BE2C (cell line): ENCODE data around the gene TPD52L1.

Experiments used
- DNase-seq: peaks from one replicate; pipeline ENCODE4 v3.0.0-alpha.2; 2020
- H3K27me3 ChIP-seq: fragments of 250-450 bp; sonication (Bioruptor Pico); 2 replicates; pipeline ENCODE4 v1.5.1; 2020; ENCODE audit warnings: mild to moderate bottlenecking
- H3K36me3 ChIP-seq: fragments of 250-450 bp; sonication (Bioruptor Pico); 2 replicates; pipeline ENCODE4 v1.5.1; 2020; ENCODE audit warnings: mild to moderate bottlenecking
- H3K4me1 ChIP-seq: fragments of 250-450 bp; sonication (Bioruptor Pico); 2 replicates; pipeline ENCODE4 v1.5.1; 2020
- H3K4me3 ChIP-seq: 2 replicates; pipeline ENCODE4 v1.5.1; 2011; ENCODE audit warnings: low read depth, low read length
- H3K9me3 ChIP-seq: fragments of 250-450 bp; sonication (Bioruptor Pico); 2 replicates; pipeline ENCODE4 v1.5.1; 2020
- TF ChIP-seq, protein P1 (sequence below): IDR thresholded peaks from 2 replicates; pipeline ENCODE4 v1.5.1; 2012; ENCODE audit warnings: mild to moderate bottlenecking, low read depth, low read length

TPD52L1 gene

DNA sequence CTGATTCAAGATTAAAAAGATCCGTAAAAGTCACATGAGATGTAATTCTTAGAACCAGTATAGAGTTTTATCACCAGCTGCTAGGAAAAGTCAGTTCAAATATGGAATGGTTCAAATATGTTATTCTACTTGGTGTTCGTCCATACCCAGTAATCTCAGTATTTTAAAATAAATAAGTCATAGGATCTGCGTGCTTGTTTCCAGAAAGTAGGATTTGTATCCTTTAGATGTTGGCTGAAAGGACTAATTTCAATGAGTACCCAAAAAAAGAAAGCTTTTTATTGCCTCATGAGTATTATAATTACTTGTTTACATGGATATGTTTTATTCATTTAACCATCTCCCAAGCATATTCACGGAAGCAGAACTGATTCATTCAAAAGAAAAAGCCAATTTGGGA lies 12.2 kb downstream of the TPD52L1 start:
- no peak overlapping the region for H3K4me3 ChIP-seq
- no peaks in the 10 kb centered on the region for H3K4me1 ChIP-seq
- H3K27me3 ChIP-seq = peaks cover 17% of the 10 kb centered on the region
- DNase-seq = no peak
- TF ChIP-seq, protein P1, sequence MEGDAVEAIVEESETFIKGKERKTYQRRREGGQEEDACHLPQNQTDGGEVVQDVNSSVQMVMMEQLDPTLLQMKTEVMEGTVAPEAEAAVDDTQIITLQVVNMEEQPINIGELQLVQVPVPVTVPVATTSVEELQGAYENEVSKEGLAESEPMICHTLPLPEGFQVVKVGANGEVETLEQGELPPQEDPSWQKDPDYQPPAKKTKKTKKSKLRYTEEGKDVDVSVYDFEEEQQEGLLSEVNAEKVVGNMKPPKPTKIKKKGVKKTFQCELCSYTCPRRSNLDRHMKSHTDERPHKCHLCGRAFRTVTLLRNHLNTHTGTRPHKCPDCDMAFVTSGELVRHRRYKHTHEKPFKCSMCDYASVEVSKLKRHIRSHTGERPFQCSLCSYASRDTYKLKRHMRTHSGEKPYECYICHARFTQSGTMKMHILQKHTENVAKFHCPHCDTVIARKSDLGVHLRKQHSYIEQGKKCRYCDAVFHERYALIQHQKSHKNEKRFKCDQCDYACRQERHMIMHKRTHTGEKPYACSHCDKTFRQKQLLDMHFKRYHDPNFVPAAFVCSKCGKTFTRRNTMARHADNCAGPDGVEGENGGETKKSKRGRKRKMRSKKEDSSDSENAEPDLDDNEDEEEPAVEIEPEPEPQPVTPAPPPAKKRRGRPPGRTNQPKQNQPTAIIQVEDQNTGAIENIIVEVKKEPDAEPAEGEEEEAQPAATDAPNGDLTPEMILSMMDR = no peak
- H3K36me3 ChIP-seq = no peaks in the 10 kb centered on the region
- H3K9me3 ChIP-seq = no peaks in the 10 kb centered on the region

DNA sequence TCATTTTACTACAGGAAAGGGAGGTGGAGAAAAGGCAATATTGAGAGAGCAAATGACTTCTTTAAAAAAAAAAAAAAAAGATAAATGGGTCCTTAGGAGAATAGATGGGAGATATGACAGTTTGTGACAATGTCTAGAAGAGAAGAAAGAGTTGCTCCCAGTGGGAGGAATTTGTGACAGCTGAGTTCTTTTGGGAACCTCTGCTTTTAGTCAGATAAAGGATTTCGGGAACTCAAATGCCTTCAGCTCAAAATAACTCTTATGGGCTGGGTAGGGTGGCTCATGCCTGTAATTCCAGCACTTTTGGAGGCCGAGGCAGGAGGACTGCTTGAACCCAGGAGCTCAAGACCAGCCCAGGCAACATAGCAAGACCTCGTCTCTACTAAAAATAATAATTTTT lies 13.1 kb downstream of the TPD52L1 start:
- peaks cover 17% of the 10 kb centered on the region for H3K27me3 ChIP-seq
- H3K4me3 ChIP-seq = no peak overlapping the region
- no peaks in the 10 kb centered on the region for H3K9me3 ChIP-seq
- H3K4me1 ChIP-seq = no peaks in the 10 kb centered on the region
- no peak for DNase-seq
- TF ChIP-seq, protein P1 = no peak
- H3K36me3 ChIP-seq = no peaks in the 10 kb centered on the region

DNA sequence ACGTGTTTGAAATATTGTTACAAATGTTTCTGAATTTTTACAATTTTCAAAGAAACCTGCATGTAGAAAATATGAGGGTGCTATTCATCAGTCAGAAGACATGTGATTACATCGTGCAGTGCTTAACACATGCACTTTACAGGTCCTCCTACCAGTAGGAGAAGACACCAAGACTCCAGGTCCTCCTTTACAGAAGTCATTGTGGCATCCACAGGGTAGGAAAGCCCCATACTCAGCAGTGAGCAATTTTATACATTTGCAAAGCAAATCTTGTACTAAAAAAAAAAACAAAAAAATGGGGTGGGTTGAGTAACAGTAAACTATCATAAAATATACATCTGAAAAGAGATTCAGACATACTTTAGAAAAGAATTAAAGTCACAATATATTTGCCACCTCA lies 14.0 kb downstream of the TPD52L1 start:
- no peaks in the 10 kb centered on the region for H3K4me1 ChIP-seq
- H3K4me3 ChIP-seq = no peak overlapping the region
- DNase-seq = no peak
- no peaks in the 10 kb centered on the region for H3K36me3 ChIP-seq
- H3K27me3 ChIP-seq = peaks cover 17% of the 10 kb centered on the region
- H3K9me3 ChIP-seq = no peaks in the 10 kb centered on the region
- TF ChIP-seq, protein P1 = no peak

DNA sequence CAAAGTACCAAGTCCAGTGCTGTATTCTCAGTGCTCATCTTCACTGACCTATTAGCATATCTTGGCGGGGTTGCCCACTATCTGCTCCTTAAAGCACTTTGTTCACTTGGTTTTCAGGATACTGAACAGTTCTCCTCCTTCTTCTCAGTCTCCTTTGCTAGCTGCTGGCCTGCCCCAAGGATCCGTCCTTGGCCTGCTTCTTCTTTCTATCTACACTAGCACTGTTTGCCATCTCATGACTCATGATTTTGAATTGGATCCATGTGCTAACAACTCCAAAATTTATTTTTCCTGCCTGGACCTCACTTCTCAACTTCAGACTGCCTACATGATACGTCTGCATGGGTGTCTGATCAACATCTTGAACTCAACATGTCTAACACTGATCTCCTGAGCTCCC lies 15.5 kb downstream of the TPD52L1 start:
- H3K4me3 ChIP-seq = no peak overlapping the region
- H3K9me3 ChIP-seq = no peaks in the 10 kb centered on the region
- TF ChIP-seq, protein P1 = no peak
- H3K4me1 ChIP-seq = no peaks in the 10 kb centered on the region
- H3K27me3 ChIP-seq = peaks cover 17% of the 10 kb centered on the region
- H3K36me3 ChIP-seq = no peaks in the 10 kb centered on the region
- DNase-seq = no peak

DNA sequence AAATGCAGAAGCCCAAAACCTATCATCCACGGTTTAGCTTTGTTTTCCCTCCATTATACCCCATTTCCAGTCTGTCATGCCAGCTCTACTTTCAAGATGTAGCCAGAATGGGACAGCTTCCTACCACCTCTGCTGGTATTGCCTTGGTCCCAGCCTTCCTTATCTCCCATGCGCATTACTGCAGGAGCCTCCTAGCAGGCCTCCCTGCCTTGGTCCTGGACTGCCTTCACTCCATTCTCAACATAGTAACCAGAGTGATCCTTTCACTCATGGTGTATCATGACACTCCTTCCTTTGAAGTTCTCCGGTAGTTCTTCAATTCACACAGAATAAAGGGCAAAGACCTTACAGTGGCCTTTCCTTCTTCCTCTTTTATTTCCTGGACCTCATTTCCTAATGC lies 15.9 kb downstream of the TPD52L1 start:
- H3K9me3 ChIP-seq = no peaks in the 10 kb centered on the region
- H3K4me3 ChIP-seq = no peak overlapping the region
- H3K27me3 ChIP-seq = peaks cover 14% of the 10 kb centered on the region
- no peak for DNase-seq
- TF ChIP-seq, protein P1 = no peak
- no peaks in the 10 kb centered on the region for H3K4me1 ChIP-seq
- no peaks in the 10 kb centered on the region for H3K36me3 ChIP-seq

DNA sequence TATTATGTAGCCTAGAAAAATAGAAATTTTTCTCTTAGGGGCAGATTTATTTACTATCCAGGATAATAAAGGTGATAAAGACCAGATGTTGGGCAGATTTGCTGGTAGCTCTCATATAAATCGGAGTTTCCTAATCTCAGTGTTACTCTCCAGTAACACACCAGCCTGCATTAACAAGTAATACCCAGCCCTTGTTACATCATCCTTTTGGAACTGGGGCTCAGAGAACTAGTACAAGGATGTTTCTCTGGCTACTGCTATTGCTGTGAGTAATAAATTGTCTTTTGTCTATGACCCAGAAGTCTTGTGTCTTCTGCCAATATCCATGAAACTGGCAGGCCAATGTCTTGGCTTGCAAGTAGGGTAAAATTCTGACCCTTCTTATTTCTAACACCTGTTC lies 16.8 kb downstream of the TPD52L1 start:
- H3K4me3 ChIP-seq = no peak overlapping the region
- no peaks in the 10 kb centered on the region for H3K9me3 ChIP-seq
- TF ChIP-seq, protein P1 = no peak
- no peaks in the 10 kb centered on the region for H3K36me3 ChIP-seq
- H3K4me1 ChIP-seq = no peaks in the 10 kb centered on the region
- H3K27me3 ChIP-seq = peaks cover 9% of the 10 kb centered on the region
- no peak for DNase-seq
